Muscle of back (tissue), 11 donors: ENCODE results near the gene PLEKHM3. TPM values are rescaled to one million over a fixed set of nuclear protein-coding genes. Genes with fewer than 3 reads are reported as not detected.
"Not testable (repeated sequence)": the region's sequence is repeated elsewhere in the genome, so short reads cannot be mapped to it uniquely, and the experiment has no call there.

Experiments used
- DNase-seq, 3 donors: peaks; one replicate each; pipeline versions ENCODE4 v3.0.0 to v3.0.0-alpha.2; 2013
- polyA plus RNA-seq, 10 donors: library from polyadenylated mRNA; unstranded; fragments of 120-200 nt; gene quantifications; one replicate each; pipeline ENCODE4 v1.2.1, GENCODE V29; 2013; ENCODE audit not compliant: insufficient read length in 10 of 10

PLEKHM3 gene
- polyA plus RNA-seq, 10 donors = 5.3 to 8.9 (median 7.1) TPM

- no peak for DNase-seq
Observed at GRCh38 chr2:207951734-207952470, 73.4 kb downstream of the PLEKHM3 start.

GRCh38 chr2:207950761-207951114 lies 74.6 kb downstream of the PLEKHM3 start:
- DNase-seq = peak in 1 of 3 donors; percentile 19

- peak in 1 of 3 donors; percentile 30 for DNase-seq
Observed at GRCh38 chr2:207950063-207950760, 75.1 kb downstream of the PLEKHM3 start.

- DNase-seq = not testable (repeated sequence)
Observed at GRCh38 chr2:207949245-207949644, 76.1 kb downstream of the PLEKHM3 start.

GRCh38 chr2:207944979-207945600 lies 80.2 kb downstream of the PLEKHM3 start:
- DNase-seq = no peak

GRCh38 chr2:207944334-207944733 lies 81.0 kb downstream of the PLEKHM3 start:
- no peak for DNase-seq

- no peak for DNase-seq
Observed at GRCh38 chr2:207939342-207940108, 85.8 kb downstream of the PLEKHM3 start.

DNA sequence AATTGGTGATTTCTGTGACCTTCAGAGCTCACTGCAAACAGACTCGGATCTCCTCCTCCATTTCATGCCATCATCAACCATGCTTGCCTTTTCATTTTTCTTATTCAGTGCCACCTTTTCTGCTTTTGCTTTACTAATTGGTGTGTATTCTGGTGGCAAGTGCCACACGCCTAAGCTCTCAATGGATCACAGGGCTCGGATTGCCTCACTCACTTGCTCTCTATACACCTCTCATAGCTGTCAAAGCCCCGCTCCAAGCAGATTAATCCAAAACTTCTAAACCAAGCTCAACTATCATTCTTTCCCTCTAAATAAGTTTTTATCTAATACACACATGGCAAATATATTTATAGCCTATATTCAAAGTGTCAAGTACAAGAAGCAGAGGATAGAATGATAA lies 86.4 kb downstream of the PLEKHM3 start:
- no peak for DNase-seq

DNA sequence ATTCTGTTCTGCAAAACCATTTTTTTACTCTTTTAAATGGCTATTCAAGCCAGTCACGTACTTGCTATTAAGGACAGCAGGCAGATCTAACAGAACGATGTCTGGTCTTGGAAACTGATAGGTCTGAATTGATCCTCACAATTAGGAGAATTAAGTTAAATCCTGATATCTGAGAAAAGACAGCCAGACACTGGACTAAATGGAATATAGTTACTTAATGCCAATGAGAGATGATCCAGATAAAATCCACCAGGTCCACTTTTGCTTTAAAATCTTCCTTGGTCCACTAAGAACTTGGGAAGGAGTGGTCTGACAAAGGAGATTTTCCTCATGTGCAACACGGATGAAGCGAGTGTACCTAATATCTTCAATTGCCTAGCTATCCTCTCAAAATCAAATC lies 86.9 kb downstream of the PLEKHM3 start:
- no peak for DNase-seq

GRCh38 chr2:207937823-207938222 lies 87.5 kb downstream of the PLEKHM3 start:
- DNase-seq = peak in 1 of 3 donors; percentile 4

DNA sequence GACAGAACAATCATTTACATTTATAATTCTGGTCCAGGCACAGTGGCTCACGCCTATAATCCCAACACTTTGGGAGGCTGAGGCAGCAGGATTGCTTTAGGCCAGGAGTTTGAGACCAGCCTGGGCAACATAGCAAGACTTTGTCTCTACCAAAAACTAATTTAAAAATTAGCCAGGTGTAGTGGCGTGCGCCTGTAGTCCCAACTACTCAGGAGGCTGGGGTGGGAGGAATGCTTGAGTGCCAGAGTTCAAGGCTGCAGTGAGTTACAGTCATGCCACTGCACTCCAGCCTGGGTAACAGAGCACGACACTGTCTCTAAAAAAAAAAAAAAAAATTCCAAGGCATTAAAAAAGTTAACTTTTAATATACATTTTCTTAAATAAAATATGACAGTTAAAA lies 88.1 kb downstream of the PLEKHM3 start:
- no peak for DNase-seq

DNA sequence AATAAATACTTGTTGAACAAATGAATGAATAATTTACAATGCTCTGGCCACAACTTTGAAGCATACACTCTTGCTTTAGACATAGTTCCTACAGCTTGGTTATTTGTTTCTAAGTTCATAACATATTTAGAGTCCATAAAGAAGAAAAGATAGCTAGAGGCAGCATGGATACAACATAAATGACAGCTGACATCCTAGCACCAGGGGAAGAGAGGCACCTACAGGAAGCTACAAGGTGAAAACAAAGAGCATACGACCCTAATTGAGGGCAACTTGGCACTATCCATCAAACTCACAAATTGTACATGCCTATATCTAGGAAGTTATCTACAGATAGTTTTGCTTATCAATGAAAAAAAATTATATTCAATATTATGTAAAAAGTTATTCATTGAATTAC lies 88.9 kb downstream of the PLEKHM3 start:
- no peak for DNase-seq

- DNase-seq = no peak
Observed at GRCh38 chr2:207935991-207936370, 89.3 kb downstream of the PLEKHM3 start.

- DNase-seq = no peak
Observed at GRCh38 chr2:207935121-207935990, 90.0 kb downstream of the PLEKHM3 start.

- DNase-seq = no peak
Observed at GRCh38 chr2:207934720-207935119, 90.6 kb downstream of the PLEKHM3 start.

DNA sequence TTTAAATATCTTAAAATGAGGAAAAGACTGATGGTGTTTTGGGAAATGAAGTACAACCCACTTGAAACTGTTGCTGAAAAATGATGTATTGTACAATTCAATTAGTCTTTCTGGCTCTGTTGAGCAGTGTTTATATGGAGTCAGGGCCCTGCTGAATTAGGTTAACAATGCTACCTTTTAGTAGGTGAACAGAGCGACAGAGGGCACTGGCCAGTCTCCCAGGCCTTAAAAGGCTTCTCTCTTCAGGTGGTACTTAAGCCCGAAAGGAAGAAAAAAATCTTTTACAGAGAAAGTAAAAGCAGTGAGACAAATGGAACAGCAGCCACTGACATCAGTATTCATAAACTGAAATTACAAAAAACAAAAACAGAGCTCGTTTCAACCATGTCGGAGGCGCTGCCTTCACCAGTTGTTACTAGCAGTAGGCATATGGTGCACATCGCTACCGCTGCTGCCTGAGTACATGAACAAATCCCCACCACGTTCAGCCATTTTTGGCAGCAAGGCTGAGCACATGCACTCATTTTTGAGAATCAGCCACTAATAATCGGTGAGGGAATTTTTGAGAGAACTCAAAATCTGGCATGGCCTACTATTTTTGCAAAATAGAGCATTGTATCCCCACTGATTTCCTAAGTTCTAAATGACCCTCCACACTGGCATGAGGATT lies 91.8 kb downstream of the PLEKHM3 start:
- peak; percentile 12 to 68 (median 38) for DNase-seq

- DNase-seq = no peak
Observed at GRCh38 chr2:207932106-207932505, 93.2 kb downstream of the PLEKHM3 start.

GRCh38 chr2:207930747-207931146 lies 94.6 kb downstream of the PLEKHM3 start:
- no peak for DNase-seq

DNA sequence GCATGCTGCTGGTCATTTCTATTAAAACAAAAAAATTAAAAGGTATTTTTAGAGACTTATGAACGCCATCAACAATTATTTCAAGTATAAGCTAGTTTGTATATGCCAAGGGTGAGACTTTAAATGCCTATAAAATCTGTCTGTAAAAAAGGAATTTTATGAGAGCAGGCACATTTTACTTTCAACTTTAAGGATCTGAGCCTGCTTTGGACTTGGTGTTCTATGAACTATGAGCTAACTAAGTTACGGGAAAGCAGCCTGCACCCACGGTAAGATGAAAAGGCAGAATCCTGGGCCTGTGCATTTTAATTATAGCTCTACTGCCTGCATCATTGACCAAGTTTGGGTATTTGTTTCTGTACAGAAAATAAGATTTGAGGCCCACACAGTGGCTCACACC lies 95.4 kb downstream of the PLEKHM3 start:
- DNase-seq = no peak

DNA sequence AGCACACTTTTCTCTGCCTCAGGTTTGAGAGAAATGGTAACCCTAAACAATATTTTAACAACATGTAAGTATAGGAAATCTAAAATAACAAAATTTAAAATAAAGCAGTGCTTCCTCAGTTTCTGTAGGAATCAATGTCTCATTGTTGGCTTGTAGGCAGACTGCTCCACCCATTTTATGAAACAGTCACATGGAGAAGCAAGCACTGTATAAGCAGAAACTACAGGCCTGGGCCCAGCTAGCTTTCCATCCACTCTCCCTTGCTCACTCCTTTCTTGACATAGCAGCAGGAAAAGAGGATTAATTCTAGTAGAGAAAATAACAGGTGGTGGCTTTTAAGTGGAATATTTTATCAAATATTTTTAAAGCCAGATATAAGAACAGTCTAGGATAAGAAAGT lies 97.2 kb downstream of the PLEKHM3 start:
- DNase-seq = peak in 1 of 3 donors; percentile 21

DNA sequence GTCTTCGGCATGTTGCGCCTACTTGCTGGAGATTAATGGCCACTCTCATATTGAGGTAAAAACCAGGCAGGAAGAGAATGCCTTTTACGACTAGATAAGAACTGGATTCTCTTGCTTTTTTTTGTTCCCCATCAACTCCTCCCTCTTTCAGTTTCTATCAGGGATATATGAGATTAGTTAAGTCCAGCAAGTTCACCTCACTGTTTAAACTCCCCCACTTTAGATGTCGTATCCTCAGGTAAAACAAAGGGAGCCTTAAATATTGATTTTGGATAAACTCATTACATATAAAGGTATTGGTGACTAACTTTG lies 98.4 kb downstream of the PLEKHM3 start:
- no peak for DNase-seq
